H9 (cell line): ENCODE results near the gene ERFL. TPM values are rescaled to one million over a fixed set of nuclear protein-coding genes. Genes with fewer than 3 reads are reported as not detected.
A peak's percentile ranks its signal among the peaks of the same experiment; 100 is the strongest.

Source experiments
- DNase-seq: peaks from one replicate; pipeline ENCODE4 v3.0.0-alpha.2; 2017
- H2AFZ ChIP-seq: one replicate; pipeline ENCODE4 v1.6.1; 2013; ENCODE audit warnings: mild to moderate bottlenecking, low read length, control low read depth, moderate library complexity
- H2AK5ac ChIP-seq: 2 replicates; pipeline ENCODE4 v1.6.1; 2013; ENCODE audit warnings: low read length, control low read depth, mixed read lengths; ENCODE audit not compliant: insufficient read length
- H2BK120ac ChIP-seq: one replicate; pipeline ENCODE4 v1.6.1; 2013; ENCODE audit warnings: low read depth, mild to moderate bottlenecking, low read length, control low read depth, inconsistent platforms; ENCODE audit not compliant: poor library complexity, severe bottlenecking
- H2BK12ac ChIP-seq: 2 replicates; pipeline ENCODE4 v1.6.1; 2013; ENCODE audit warnings: low read length, control low read depth, mixed read lengths, low read depth; ENCODE audit not compliant: insufficient read length
- H2BK15ac ChIP-seq: 2 replicates; pipeline ENCODE4 v1.6.1; 2013; ENCODE audit warnings: low read depth, low read length, control low read depth
- H2BK20ac ChIP-seq: one replicate; pipeline ENCODE4 v1.6.1; 2013; ENCODE audit warnings: low read depth, mild to moderate bottlenecking, low read length, control low read depth, inconsistent platforms; ENCODE audit not compliant: poor library complexity, severe bottlenecking
- H2BK5ac ChIP-seq: 2 replicates; pipeline ENCODE4 v1.6.1; 2013; ENCODE audit warnings: low read length, control low read depth, mixed read lengths; ENCODE audit not compliant: insufficient read length
- H3K14ac ChIP-seq: 2 replicates; pipeline ENCODE4 v1.6.1; 2013; ENCODE audit warnings: low read length, control low read depth; ENCODE audit not compliant: insufficient read depth
- H3K18ac ChIP-seq: 2 replicates; pipeline ENCODE4 v1.6.1; 2013; ENCODE audit warnings: low read depth, mild to moderate bottlenecking, mixed read lengths, low read length, control low read depth; ENCODE audit not compliant: insufficient read length
- H3K23ac ChIP-seq: 2 replicates; pipeline ENCODE4 v1.6.1; 2013; ENCODE audit warnings: low read length, control low read depth, mixed read lengths, low read depth; ENCODE audit not compliant: insufficient read length
- H3K23me2 ChIP-seq: 2 replicates; pipeline ENCODE4 v1.6.1; 2013; ENCODE audit warnings: low read depth, mild to moderate bottlenecking, mixed read lengths, low read length, control low read depth; ENCODE audit not compliant: insufficient read length, poor library complexity, severe bottlenecking
- H3K27ac ChIP-seq: 2 replicates; pipeline ENCODE4 v1.5.1; 2013; ENCODE audit warnings: low read length, control low read depth, mixed read lengths, low read depth; ENCODE audit not compliant: insufficient read length
- H3K27me3 ChIP-seq: 2 replicates; pipeline ENCODE4 v1.6.1; 2013; ENCODE audit warnings: low read length, control low read depth, inconsistent platforms; ENCODE audit not compliant: insufficient read depth
- H3K4ac ChIP-seq: 2 replicates; pipeline ENCODE4 v1.6.1; 2013; ENCODE audit warnings: low read depth, mild to moderate bottlenecking, control low read depth, inconsistent platforms, low read length, moderate library complexity
- H3K4me1 ChIP-seq: 2 replicates; pipeline ENCODE4 v1.6.1; 2013; ENCODE audit warnings: low read length, control low read depth, inconsistent platforms; ENCODE audit not compliant: insufficient read depth
- H3K4me2 ChIP-seq: 2 replicates; pipeline ENCODE4 v1.6.1; 2013; ENCODE audit warnings: low read length, control low read depth, mixed read lengths; ENCODE audit not compliant: insufficient read length, insufficient read depth
- H3K56ac ChIP-seq: 2 replicates; pipeline ENCODE4 v1.6.1; 2013; ENCODE audit warnings: low read depth, mild to moderate bottlenecking, mixed read lengths, low read length, control low read depth; ENCODE audit not compliant: insufficient read length
- H3K79me1 ChIP-seq: 2 replicates; pipeline ENCODE4 v1.6.1; 2013; ENCODE audit warnings: low read depth, mild to moderate bottlenecking, moderate library complexity, low read length, control low read depth, inconsistent platforms; ENCODE audit not compliant: insufficient read depth, poor library complexity, severe bottlenecking
- H3K79me2 ChIP-seq: 2 replicates; pipeline ENCODE4 v1.6.1; 2013; ENCODE audit warnings: low read length, control low read depth, inconsistent platforms; ENCODE audit not compliant: insufficient read depth
- H3K9ac ChIP-seq: 2 replicates; pipeline ENCODE4 v1.6.1; 2013; ENCODE audit warnings: low read length, control low read depth, mixed read lengths; ENCODE audit not compliant: insufficient read length; ENCODE audit errors: extremely low read depth
- H3K9me3 ChIP-seq: one replicate; pipeline ENCODE4 v1.6.1; 2013; ENCODE audit warnings: low read depth, low read length, inconsistent platforms; ENCODE audit not compliant: control insufficient read depth
- H3T11ph ChIP-seq: one replicate; pipeline ENCODE4 v1.6.1; 2013; ENCODE audit warnings: mild to moderate bottlenecking, low read length, control low read depth, inconsistent platforms
- H4K20me1 ChIP-seq: one replicate; pipeline ENCODE4 v1.6.1; 2013; ENCODE audit not compliant: control insufficient read depth, insufficient read length, insufficient read depth
- H4K5ac ChIP-seq: 2 replicates; pipeline ENCODE4 v1.6.1; 2013; ENCODE audit warnings: low read depth, mild to moderate bottlenecking, mixed read lengths, low read length, control low read depth; ENCODE audit not compliant: insufficient read length
- H4K8ac ChIP-seq: replicated peaks from 2 replicates; pipeline ENCODE4 v1.6.1; 2013; ENCODE audit warnings: low read length, control low read depth, mixed read lengths, low read depth; ENCODE audit not compliant: insufficient read length
- H4K91ac ChIP-seq: 2 replicates; pipeline ENCODE4 v1.6.1; 2013; ENCODE audit warnings: low read depth, mild to moderate bottlenecking, moderate library complexity, mixed read lengths, low read length, control low read depth; ENCODE audit not compliant: insufficient read length
- H3K27ac Mint-ChIP-seq, 3 experiments: 2 replicates in 2 of 3; 3 replicates in 1 of 3; pipeline ENCODE4 v1.8.0; 2020 to 2021; ENCODE audit warnings: mixed read lengths in 3 of 3, mild to moderate bottlenecking in 1 of 3, moderate library complexity in 1 of 3
- H3K27me3 Mint-ChIP-seq: 2 replicates; pipeline ENCODE4 v1.8.0; 2021; ENCODE audit warnings: low read depth, mild to moderate bottlenecking, moderate library complexity, mixed read lengths
- H3K36me3 Mint-ChIP-seq, 3 experiments: 2 replicates in 2 of 3; 3 replicates in 1 of 3; pipeline ENCODE4 v1.8.0; 2020 to 2021; ENCODE audit warnings: low read depth in 3 of 3, mixed read lengths in 3 of 3; ENCODE audit not compliant: insufficient read depth in 1 of 3
- H3K4me1 Mint-ChIP-seq, 2 experiments: 2 replicates each; pipeline ENCODE4 v1.8.0; 2020; ENCODE audit warnings: mixed read lengths in 2 of 2
- H3K4me3 Mint-ChIP-seq, 2 experiments: 2 replicates in 1 of 2; 3 replicates in 1 of 2; pipeline ENCODE4 v1.8.0; 2020 to 2021; ENCODE audit warnings: mild to moderate bottlenecking in 2 of 2, mixed read lengths in 2 of 2, moderate library complexity in 1 of 2
- H3K9me3 Mint-ChIP-seq, 2 experiments: 2 replicates in 1 of 2; 3 replicates in 1 of 2; pipeline ENCODE4 v1.8.0; 2020; ENCODE audit warnings: mild to moderate bottlenecking in 2 of 2, mixed read lengths in 2 of 2, moderate library complexity in 1 of 2
- WGBS: extraction: QIAGEN DNeasy Blood & Tissue Kit; methylation state at CpG from one replicate; pipeline ENCODE4 v1.1.7; 2013; ENCODE audit warnings: missing lambda C conversion rate, low lambda C conversion rate, mixed read lengths; ENCODE audit not compliant: insufficient read length; ENCODE audit errors: extremely low coverage; 5-methylcytosine and 5-hydroxymethylcytosine counted together
- total RNA-seq: library from RNA; stranded (reverse); gene quantifications from 2 replicates; pipeline ENCODE4 v1.2.1, GENCODE V29; 2021
- TF ChIP-seq, protein P1 (sequence below): fragments of 200-600 bp; sonication (generic); conservative IDR thresholded peaks from 3 replicates; pipeline ENCODE4 v1.8.0; 2021; ENCODE audit warnings: antibody characterized with exemption, mild to moderate bottlenecking

Gene ERFL
- total RNA-seq, 1 experiment from 2014 or later = 0.22 TPM

DNA sequence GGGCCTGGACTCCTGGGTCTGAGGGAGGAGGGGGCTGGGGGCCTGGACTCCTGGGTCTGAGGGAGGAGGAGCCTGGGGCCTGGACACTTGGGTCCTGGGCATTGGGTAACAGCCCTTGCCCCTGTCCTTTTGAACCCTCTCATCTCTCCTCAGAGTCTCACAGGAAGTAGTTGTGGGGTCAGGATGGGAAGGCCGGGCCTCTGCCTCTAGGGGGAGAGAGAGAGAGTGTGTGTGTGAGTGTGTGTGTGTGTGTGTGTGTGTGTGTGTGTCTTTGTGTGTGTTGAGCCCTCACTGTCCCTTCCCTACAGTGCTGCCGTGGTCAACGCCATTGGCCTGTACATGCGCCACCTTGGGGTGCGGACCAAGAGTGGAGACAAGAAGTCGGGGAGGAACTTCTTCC lies 34.4 kb downstream of the ERFL start:
- no peaks in the 10 kb centered on the region for H3K23me2 ChIP-seq
- no peak overlapping the region for H4K5ac ChIP-seq
- no peak overlapping the region for H3K9ac ChIP-seq
- no peak overlapping the region for H4K8ac ChIP-seq
- H3K27me3 ChIP-seq = no peaks in the 10 kb centered on the region
- H3K4me3 Mint-ChIP-seq = no peak overlapping the region
- H2BK15ac ChIP-seq = no peak overlapping the region
- H3K4me2 ChIP-seq = no peak overlapping the region
- H3K36me3 Mint-ChIP-seq = peaks cover 8 to 43% (median 19%) of the 10 kb centered on the region in 3 experiments; a peak in 5 of 7 replicates
- no peak overlapping the region for H3K56ac ChIP-seq
- H3K14ac ChIP-seq = no peak overlapping the region; the same call in 1 of the 2 replicates
- H2BK5ac ChIP-seq = no peak overlapping the region
- DNase-seq = no peak
- H2BK12ac ChIP-seq = no peak overlapping the region
- no peaks in the 10 kb centered on the region for H3K79me1 ChIP-seq
- H2BK20ac ChIP-seq = no peak overlapping the region
- no peak overlapping the region for H2AFZ ChIP-seq
- no peak overlapping the region for H2BK120ac ChIP-seq
- H2AK5ac ChIP-seq = no peak overlapping the region
- peaks cover 0 to 32% of the 10 kb centered on the region in 2 experiments; a peak in 2 of 4 replicates for H3K4me1 Mint-ChIP-seq
- H3K27me3 Mint-ChIP-seq = no peaks in the 10 kb centered on the region; the same call in 1 of the 2 replicates
- peak overlapping the region in 1 of 3 experiments; percentile 87; a peak in 2 of 7 replicates for H3K27ac Mint-ChIP-seq
- 0 out of 2 replicates have a peak, but pooled peaks cover 2% of the 10 kb centered on the region for H3K79me2 ChIP-seq
- H3K23ac ChIP-seq = no peak overlapping the region
- no peak overlapping the region for H3K4ac ChIP-seq
- H3K18ac ChIP-seq = no peak overlapping the region
- H3K9me3 Mint-ChIP-seq = no peaks in the 10 kb centered on the region
- H3K4me1 ChIP-seq = no peaks in the 10 kb centered on the region; the same call in 1 of the 2 replicates
- no peak overlapping the region for H3T11ph ChIP-seq
- TF ChIP-seq, protein P1, sequence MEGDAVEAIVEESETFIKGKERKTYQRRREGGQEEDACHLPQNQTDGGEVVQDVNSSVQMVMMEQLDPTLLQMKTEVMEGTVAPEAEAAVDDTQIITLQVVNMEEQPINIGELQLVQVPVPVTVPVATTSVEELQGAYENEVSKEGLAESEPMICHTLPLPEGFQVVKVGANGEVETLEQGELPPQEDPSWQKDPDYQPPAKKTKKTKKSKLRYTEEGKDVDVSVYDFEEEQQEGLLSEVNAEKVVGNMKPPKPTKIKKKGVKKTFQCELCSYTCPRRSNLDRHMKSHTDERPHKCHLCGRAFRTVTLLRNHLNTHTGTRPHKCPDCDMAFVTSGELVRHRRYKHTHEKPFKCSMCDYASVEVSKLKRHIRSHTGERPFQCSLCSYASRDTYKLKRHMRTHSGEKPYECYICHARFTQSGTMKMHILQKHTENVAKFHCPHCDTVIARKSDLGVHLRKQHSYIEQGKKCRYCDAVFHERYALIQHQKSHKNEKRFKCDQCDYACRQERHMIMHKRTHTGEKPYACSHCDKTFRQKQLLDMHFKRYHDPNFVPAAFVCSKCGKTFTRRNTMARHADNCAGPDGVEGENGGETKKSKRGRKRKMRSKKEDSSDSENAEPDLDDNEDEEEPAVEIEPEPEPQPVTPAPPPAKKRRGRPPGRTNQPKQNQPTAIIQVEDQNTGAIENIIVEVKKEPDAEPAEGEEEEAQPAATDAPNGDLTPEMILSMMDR = no peak
- H4K20me1 ChIP-seq = no peaks in the 10 kb centered on the region
- H4K91ac ChIP-seq = no peak overlapping the region
- WGBS = no CpG with 5 or more reads among the region's 6 CpGs
- H3K27ac ChIP-seq = no peak overlapping the region
- no peaks in the 10 kb centered on the region for H3K9me3 ChIP-seq
